ENCODE data around the gene ADGRG4.

ADGRG4 gene

GRCh38 chrX:136251041-136251991 lies 49.4 kb upstream of the ADGRG4 start, which contains the start of gene MAP7D3 (continued):
- TF ChIP-seq ZNF585B (tag by site-specific recombination; IDR thresholded peaks at IDR 0.05): no peak
- TF ChIP-seq ZNF121 (tag by site-specific recombination; IDR thresholded peaks at IDR 0.05): no peak
- TF ChIP-seq GLI2 (tag by site-specific recombination; IDR thresholded peaks at IDR 0.05; ENCODE audit: borderline replicate concordance, low read depth): no peak
- TF ChIP-seq ZBTB49 (tag by site-specific recombination; IDR thresholded peaks at IDR 0.05; ENCODE audit: low read depth): no peak
- no peak for TF ChIP-seq PRDM4 (tag by site-specific recombination; IDR thresholded peaks at IDR 0.05)
- TF ChIP-seq ZSCAN18 (tag by site-specific recombination; IDR thresholded peaks at IDR 0.05): no peak
- TF ChIP-seq ZBTB1 (tag by site-specific recombination; IDR thresholded peaks at IDR 0.05): no peak
- TF ChIP-seq ZNF449 (tag by site-specific recombination; IDR thresholded peaks at IDR 0.05): no peak
- TF ChIP-seq ZNF26 (tag by site-specific recombination; IDR thresholded peaks at IDR 0.05): no peak
- no peak for TF ChIP-seq ZBTB44 (tag by site-specific recombination; IDR thresholded peaks at IDR 0.05)
- no peak for TF ChIP-seq ZNF558 (tag by site-specific recombination; IDR thresholded peaks at IDR 0.05)
- no peak for TF ChIP-seq AEBP2 (tag by site-specific recombination; IDR thresholded peaks at IDR 0.05; ENCODE audit: borderline replicate concordance)
- no peak for TF ChIP-seq HOXD13 (CRISPR knock-in tag; IDR thresholded peaks at IDR 0.05; ENCODE audit: borderline replicate concordance)
- TF ChIP-seq ATF2 (tag by site-specific recombination; IDR thresholded peaks at IDR 0.05; ENCODE audit: low read depth): no peak
- TF ChIP-seq ZNF24 (tag by site-specific recombination; IDR thresholded peaks at IDR 0.05): peak; percentile 99
- no peak for TF ChIP-seq ZNF324 (tag by site-specific recombination; IDR thresholded peaks at IDR 0.05)
- no peak for TF ChIP-seq ZNF837 (tag by site-specific recombination; IDR thresholded peaks at IDR 0.05)
- no peak for TF ChIP-seq ZNF791 (tag by site-specific recombination; IDR thresholded peaks at IDR 0.05)
- no peak for TF ChIP-seq HOXC10 (CRISPR knock-in tag; IDR thresholded peaks at IDR 0.05)
- no peak for TF ChIP-seq ZSCAN30 (tag by site-specific recombination; IDR thresholded peaks at IDR 0.05)
- no peak for TF ChIP-seq ZNF202 (tag by site-specific recombination; IDR thresholded peaks at IDR 0.05; ENCODE audit: borderline replicate concordance)
- peak; percentile 47; the same call in 1 of the 2 replicates for TF ChIP-seq KLF16 (tag by site-specific recombination; IDR thresholded peaks at IDR 0.05)
- TF ChIP-seq ZNF621 (tag by site-specific recombination; IDR thresholded peaks at IDR 0.05): no peak
- TF ChIP-seq ZNF366 (tag by site-specific recombination; conservative IDR thresholded peaks at IDR 0.05): peak; percentile 69
- TF ChIP-seq ZNF140 (tag by site-specific recombination; IDR thresholded peaks at IDR 0.05): no peak

Data from HEK293 (cell line).